SK-N-SH (cell line): Measurements from ENCODE around the gene KMT2E.

Source experiments
- CTCF ChIP-seq: fragments of 200-600 bp; sonication (generic); IDR thresholded peaks from 2 replicates; pipeline ENCODE4 v1.6.1; 2017; ENCODE audit warnings: antibody characterized with exemption, mild to moderate bottlenecking, moderate library complexity
- GABPA ChIP-seq: IDR thresholded peaks from 2 replicates; pipeline ENCODE4 v1.4.0; 2012; ENCODE audit warnings: low read depth, mild to moderate bottlenecking
- IRF3 ChIP-seq: fragments of 150-350 bp; IDR thresholded peaks from 2 replicates; pipeline ENCODE4 v1.6.1; 2016; ENCODE audit warnings: mild to moderate bottlenecking, low read depth, low read length
- MAX ChIP-seq: IDR thresholded peaks from 2 replicates; pipeline ENCODE4 v1.4.0; 2012; ENCODE audit warnings: low read depth
- REST ChIP-seq: IDR thresholded peaks from 2 replicates; pipeline ENCODE4 v1.6.1; 2012; ENCODE audit warnings: mild to moderate bottlenecking, low read depth, low read length, moderate library complexity
- SMC3 ChIP-seq: IDR thresholded peaks from 2 replicates; pipeline ENCODE4 v1.6.1; 2012; ENCODE audit warnings: low read depth, low read length, improper control_type of control experiment

GRCh38 chr7:104983076-104983577 is 30.9 kb upstream of the KMT2E start:
- TF ChIP-seq GABPA (no peak), SMC3 (no peak), CTCF (no peak), IRF3 (no peak), REST (no peak), MAX (no peak)
